Activated T-helper 1 cell treated with anti-CD3 and anti-CD28 coated beads, Interleukin-12 subunit alpha, Interleukin-12 subunit beta, Interleukin-2, Interleukin-4 antibody, amounts not matched to agents 30 ng/mL and 10 ng/mL and 1 ng/mL, durations not matched to agents 14 hours and 24 hours and 36 hours (primary cell): ENCODE measurements around the gene INTS2. TPM values are rescaled to one million over a fixed set of nuclear protein-coding genes. Genes with fewer than 3 reads are reported as not detected.

Experiments
- DNase-seq: peaks from one replicate; pipeline ENCODE4 v3.0.0; 2021; ENCODE audit warnings: low spot score
- H3K27ac Mint-ChIP-seq: one replicate; pipeline ENCODE4 v1.8.0; 2021; ENCODE audit warnings: mild to moderate bottlenecking, mixed read lengths
- H3K27me3 Mint-ChIP-seq: one replicate; pipeline ENCODE4 v1.8.0; 2022; ENCODE audit warnings: mild to moderate bottlenecking, moderate library complexity, mixed read lengths; ENCODE audit not compliant: insufficient read depth
- H3K36me3 Mint-ChIP-seq: one replicate; pipeline ENCODE4 v1.8.0; 2021; ENCODE audit warnings: low read depth, mixed read lengths
- H3K4me1 Mint-ChIP-seq: one replicate; pipeline ENCODE4 v1.8.0; 2021; ENCODE audit warnings: low read depth, mixed read lengths
- H3K4me3 Mint-ChIP-seq: one replicate; pipeline ENCODE4 v1.8.0; 2021; ENCODE audit warnings: mild to moderate bottlenecking, moderate library complexity, mixed read lengths
- H3K9me3 Mint-ChIP-seq: one replicate; pipeline ENCODE4 v1.8.0; 2021; ENCODE audit warnings: mixed read lengths
- intact Hi-C: fragments of 100-400 bp; cut with micrococcal nuclease; formaldehyde crosslinking; loops from one replicate; pipeline ENCODE4 v1.15.1; 2024
- total RNA-seq: library from RNA; stranded (reverse); gene quantifications from 2 replicates; pipeline ENCODE4 v1.2.3, GENCODE V29; 2022

The INTS2 gene, protein sequence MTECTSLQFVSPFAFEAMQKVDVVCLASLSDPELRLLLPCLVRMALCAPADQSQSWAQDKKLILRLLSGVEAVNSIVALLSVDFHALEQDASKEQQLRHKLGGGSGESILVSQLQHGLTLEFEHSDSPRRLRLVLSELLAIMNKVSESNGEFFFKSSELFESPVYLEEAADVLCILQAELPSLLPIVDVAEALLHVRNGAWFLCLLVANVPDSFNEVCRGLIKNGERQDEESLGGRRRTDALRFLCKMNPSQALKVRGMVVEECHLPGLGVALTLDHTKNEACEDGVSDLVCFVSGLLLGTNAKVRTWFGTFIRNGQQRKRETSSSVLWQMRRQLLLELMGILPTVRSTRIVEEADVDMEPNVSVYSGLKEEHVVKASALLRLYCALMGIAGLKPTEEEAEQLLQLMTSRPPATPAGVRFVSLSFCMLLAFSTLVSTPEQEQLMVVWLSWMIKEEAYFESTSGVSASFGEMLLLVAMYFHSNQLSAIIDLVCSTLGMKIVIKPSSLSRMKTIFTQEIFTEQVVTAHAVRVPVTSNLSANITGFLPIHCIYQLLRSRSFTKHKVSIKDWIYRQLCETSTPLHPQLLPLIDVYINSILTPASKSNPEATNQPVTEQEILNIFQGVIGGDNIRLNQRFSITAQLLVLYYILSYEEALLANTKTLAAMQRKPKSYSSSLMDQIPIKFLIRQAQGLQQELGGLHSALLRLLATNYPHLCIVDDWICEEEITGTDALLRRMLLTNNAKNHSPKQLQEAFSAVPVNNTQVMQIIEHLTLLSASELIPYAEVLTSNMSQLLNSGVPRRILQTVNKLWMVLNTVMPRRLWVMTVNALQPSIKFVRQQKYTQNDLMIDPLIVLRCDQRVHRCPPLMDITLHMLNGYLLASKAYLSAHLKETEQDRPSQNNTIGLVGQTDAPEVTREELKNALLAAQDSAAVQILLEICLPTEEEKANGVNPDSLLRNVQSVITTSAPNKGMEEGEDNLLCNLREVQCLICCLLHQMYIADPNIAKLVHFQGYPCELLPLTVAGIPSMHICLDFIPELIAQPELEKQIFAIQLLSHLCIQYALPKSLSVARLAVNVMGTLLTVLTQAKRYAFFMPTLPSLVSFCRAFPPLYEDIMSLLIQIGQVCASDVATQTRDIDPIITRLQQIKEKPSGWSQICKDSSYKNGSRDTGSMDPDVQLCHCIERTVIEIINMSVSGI
- 25.4 and 25.6 TPM in 2 replicates for total RNA-seq

DNA sequence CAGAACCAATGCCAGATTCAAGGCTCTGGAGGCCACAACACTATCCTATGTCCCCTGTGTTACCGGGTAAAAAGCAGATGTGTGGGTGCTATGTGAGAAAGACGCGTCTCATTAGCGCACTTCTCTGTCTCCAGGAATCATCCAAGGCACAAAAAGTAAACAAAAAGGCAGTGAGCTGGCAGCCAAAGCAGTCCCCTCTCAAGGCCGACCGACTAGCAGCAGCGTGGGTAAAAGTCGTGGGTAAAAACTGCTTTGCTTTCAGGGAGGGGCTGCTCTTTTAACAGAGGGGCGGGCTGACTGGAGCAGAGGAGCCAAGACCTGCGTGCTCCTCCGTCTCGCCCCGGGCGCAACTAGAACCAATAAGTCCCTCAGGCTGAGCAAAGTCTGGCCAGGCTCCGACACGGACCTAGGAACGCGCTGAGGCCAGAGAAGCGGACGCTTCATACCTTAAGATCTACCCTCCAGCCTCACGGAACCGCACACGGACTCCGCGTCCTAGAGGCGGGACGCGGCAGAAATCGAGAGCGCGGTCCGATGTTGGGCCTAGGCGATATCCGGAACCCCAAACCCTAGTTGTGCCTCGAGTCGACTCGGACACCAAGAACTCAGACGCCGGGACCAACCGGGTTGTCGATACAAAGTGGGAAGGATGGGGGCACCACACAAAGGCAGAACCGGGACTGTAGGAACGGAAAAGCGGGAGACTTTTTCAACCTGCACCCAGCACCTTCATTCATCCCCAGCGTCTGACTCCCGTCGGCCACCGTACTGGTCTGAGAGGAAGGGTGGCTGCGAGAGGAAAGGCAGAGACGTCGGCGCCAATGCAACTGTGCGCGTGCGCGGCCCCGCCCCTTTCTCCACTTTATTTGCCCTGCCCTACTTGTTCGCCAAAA lies at the start of gene INTS2:
Gene INTS2 (minus strand): TSS at position 775 of the 893 bp plus-strand sequence. CDS start 1,338 bp downstream, outside the sequence.
- intact Hi-C loops, result loop anchor here (1.0 to 5.0 kb wide), 4 partner anchors 50 to 1899 kb away; partner anchors contain the start of genes BRIP1, FTSJ3 and PSMC5
- H3K4me1 Mint-ChIP-seq, result peaks cover 22% of the 10 kb centered on the region
- H3K27me3 Mint-ChIP-seq, result no peaks in the 10 kb centered on the region
- DNase-seq, result peak; percentile 90
- no peaks in the 10 kb centered on the region for H3K9me3 Mint-ChIP-seq
- H3K4me3 Mint-ChIP-seq, result peak within 1 kb of the TSS; percentile 92
- peak within 1 kb of the TSS; percentile 93 for H3K27ac Mint-ChIP-seq
- H3K36me3 Mint-ChIP-seq, result peaks cover 9% of the 10 kb centered on the region

DNA sequence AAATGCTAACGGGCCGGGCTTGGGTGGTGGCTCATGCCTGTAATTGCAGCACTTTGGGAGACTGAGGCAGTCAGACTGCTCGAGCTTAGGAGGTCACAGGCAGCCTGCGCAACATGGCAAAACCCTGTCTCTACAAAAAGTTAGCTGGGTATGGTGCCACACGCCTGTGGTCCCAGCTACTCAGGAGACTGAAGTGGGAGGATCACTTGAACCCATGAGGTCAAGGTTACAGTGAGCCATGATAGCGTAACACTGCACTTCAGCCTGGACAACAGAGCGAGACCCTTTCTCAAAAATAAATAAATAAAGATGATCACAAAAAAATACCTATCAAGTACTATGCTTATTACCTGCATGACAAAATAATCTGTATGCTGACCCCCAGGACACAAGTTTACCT lies 46.3 kb upstream of the INTS2 start:
- Mint-ChIP-seq H3K36me3 (peaks cover 24% of the 10 kb centered on the region), H3K27ac (peak overlapping the region; percentile 1), H3K4me3 (no peak overlapping the region), H3K4me1 (no peaks in the 10 kb centered on the region), H3K9me3 (no peaks in the 10 kb centered on the region), H3K27me3 (no peaks in the 10 kb centered on the region)
- no peak for DNase-seq
- intact Hi-C loops, result no loop called here

DNA sequence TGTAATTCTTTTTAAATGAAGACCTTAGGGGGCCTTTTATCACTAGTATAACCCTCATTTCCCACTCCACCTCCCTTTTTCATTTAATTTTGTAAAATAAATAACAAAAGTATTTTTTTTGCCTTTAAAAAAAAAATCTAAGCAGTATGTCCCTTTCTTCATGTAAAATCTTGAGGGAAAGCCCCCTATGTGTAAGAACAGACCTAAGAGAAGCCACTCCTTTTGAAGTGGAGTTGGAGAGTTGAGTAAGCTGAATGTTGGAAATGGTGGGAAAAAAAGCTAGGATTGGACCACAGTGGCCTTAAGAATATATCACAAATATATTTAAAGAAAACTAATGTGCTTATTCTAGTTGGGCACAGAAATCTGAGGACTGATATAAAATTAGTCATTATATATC lies 44.5 kb upstream of the INTS2 start:
- Mint-ChIP-seq H3K9me3 (no peaks in the 10 kb centered on the region), H3K27ac (no peak overlapping the region), H3K27me3 (no peaks in the 10 kb centered on the region), H3K4me1 (no peaks in the 10 kb centered on the region), H3K36me3 (peaks cover 31% of the 10 kb centered on the region), H3K4me3 (no peak overlapping the region)
- intact Hi-C loops, result no loop called here
- no peak for DNase-seq

DNA sequence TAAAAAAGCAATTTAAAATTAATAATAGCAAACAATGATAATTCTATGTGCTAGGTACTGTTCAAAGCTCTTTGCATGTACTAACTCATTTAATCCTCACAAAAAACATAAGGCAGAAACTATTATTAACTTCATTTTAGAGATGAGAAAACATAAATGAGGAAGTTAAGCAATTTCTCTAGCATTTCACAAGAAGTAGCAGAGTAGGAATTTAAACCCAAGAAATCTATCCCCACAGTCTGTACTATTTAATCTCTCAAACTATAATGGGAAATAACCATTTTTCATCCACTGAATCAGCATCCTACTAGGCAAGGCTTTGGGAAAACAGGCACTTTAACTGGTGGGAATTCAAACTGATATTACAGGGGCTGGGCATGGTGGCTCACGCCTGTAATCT lies 42.2 kb upstream of the INTS2 start:
- no peak overlapping the region for H3K4me3 Mint-ChIP-seq
- H3K27me3 Mint-ChIP-seq, result no peaks in the 10 kb centered on the region
- no peak for DNase-seq
- H3K36me3 Mint-ChIP-seq, result peaks cover 30% of the 10 kb centered on the region
- H3K9me3 Mint-ChIP-seq, result no peaks in the 10 kb centered on the region
- no peaks in the 10 kb centered on the region for H3K4me1 Mint-ChIP-seq
- intact Hi-C loops, result no loop called here
- H3K27ac Mint-ChIP-seq, result no peak overlapping the region

DNA sequence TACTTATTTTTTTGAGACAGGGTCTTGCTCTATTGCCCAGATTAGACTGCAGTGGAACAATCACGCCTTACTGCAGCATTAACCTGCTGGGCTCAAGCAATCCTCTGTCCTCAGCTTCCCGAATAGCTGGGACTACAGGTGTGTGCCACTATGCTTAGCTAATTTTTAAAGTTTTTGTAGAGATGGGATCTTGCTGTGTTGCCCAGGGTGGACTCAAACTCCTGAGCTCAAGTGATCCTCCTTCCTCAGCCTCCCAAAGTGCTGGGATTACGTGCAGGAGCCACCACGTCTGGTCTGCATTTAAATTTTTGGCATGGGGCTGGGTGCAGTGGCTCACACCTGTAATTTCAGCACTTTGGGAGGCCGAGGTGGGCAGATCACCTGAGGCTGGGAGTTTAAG lies 41.0 kb upstream of the INTS2 start:
- H3K36me3 Mint-ChIP-seq, result peaks cover 25% of the 10 kb centered on the region
- H3K9me3 Mint-ChIP-seq, result no peaks in the 10 kb centered on the region
- H3K4me1 Mint-ChIP-seq, result no peaks in the 10 kb centered on the region
- intact Hi-C loops, result no loop called here
- no peak for DNase-seq
- H3K27ac Mint-ChIP-seq, result no peak overlapping the region
- H3K4me3 Mint-ChIP-seq, result no peak overlapping the region
- H3K27me3 Mint-ChIP-seq, result no peaks in the 10 kb centered on the region

DNA sequence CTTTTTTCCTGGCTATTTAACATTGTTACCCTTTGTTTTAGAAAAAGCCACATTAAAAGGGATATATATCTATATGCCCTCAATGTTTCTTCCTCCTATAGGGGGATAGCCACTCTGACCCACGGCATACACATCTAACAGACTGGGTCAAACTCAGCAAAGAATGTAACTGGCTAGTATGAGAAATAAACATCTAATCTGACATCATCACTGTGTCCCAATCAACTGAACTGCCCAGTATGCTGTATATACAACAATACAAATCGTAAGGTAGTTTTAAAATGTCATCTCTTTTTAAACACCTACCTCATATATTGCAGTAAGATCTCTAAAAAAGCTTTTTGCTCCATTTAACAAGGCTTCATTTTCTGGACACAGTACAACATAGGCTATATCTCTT lies 39.9 kb upstream of the INTS2 start:
- no peak overlapping the region for H3K4me3 Mint-ChIP-seq
- H3K4me1 Mint-ChIP-seq, result no peaks in the 10 kb centered on the region
- DNase-seq, result no peak
- H3K27ac Mint-ChIP-seq, result no peak overlapping the region
- intact Hi-C loops, result no loop called here
- no peaks in the 10 kb centered on the region for H3K9me3 Mint-ChIP-seq
- H3K36me3 Mint-ChIP-seq, result peaks cover 28% of the 10 kb centered on the region
- H3K27me3 Mint-ChIP-seq, result no peaks in the 10 kb centered on the region

DNA sequence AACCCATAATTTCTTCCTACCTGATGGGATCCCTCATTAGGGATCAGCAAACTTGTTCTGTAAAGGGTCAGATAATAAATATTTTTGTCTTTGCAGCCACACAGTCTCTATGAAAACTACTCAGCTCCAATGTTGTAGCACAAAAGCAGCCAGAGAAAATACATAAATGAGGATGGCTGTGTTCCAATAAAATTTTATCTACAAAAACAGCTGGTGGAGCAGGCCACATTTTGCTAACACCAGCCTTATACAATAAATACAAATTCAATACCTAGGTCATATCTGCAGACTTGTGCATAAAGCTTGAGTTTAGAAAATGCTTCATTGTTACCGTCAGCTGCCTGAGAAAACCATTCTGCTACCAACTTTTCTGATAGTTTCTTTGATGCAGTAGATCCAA lies 38.4 kb upstream of the INTS2 start:
- Mint-ChIP-seq H3K9me3 (no peaks in the 10 kb centered on the region), H3K36me3 (peaks cover 29% of the 10 kb centered on the region), H3K4me3 (no peak overlapping the region), H3K4me1 (no peaks in the 10 kb centered on the region), H3K27ac (no peak overlapping the region), H3K27me3 (no peaks in the 10 kb centered on the region)
- intact Hi-C loops, result no loop called here
- no peak for DNase-seq

DNA sequence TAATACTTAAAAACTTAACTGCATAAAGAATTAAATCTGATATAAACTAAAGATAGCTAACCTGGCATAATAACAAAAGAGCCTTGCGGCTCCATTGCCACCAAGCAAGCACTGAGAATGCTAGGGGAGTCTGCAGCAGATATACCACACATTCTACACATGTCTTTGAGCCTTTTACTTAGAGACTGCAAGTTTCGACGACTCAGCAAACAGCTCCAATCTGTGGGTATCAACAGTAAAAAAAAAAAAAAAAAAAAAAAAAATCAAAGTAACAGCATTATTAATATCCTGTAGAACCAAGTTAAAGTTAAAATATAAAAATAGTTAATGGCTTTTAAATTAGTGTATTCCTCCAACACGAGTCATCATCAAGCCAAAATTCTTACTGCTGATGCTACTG lies 27.8 kb upstream of the INTS2 start:
- no peaks in the 10 kb centered on the region for H3K9me3 Mint-ChIP-seq
- no peaks in the 10 kb centered on the region for H3K27me3 Mint-ChIP-seq
- no peaks in the 10 kb centered on the region for H3K4me1 Mint-ChIP-seq
- intact Hi-C loops, result no loop called here
- H3K36me3 Mint-ChIP-seq, result peaks cover 24% of the 10 kb centered on the region
- no peak for DNase-seq
- no peak overlapping the region for H3K4me3 Mint-ChIP-seq
- no peak overlapping the region for H3K27ac Mint-ChIP-seq

DNA sequence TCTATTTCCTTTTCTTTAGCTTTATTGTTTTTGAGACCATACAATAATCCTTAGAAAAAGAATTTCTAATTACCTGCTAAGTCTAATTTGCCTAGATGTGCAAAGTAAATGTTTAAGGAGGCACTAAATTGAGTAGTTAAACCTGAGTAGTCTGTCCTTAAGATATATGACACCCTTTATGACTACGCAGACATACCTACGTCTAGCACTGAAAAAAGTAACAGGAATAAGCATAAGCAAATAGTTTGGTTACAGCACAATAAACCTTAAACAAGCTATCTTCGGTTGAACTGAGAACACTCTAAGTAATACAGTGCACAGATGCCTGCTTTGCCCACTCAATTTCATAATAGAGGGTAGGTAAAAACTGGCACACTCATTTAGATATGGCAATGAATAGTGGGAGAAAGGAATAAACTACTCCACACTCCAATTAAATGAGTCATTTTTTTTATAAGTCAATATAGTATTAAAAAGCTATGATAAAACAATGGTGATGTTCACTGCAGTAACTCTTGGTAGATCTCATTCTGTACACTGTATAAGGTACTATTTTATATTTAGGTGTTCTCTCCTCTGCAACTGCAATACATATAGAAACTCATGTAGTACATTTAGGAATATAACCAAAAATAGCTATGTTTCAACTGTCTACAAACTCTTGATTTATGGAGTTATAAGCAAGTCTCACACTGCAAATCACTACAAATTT lies 19.7 kb upstream of the INTS2 start:
- DNase-seq, result no peak
- Mint-ChIP-seq H3K36me3 (peaks cover 26% of the 10 kb centered on the region), H3K9me3 (no peaks in the 10 kb centered on the region), H3K4me3 (no peak overlapping the region), H3K27ac (no peak overlapping the region), H3K4me1 (no peaks in the 10 kb centered on the region), H3K27me3 (no peaks in the 10 kb centered on the region)
- intact Hi-C loops, result loop anchor here (10.0 kb wide), 1 partner anchor 313 kb away; no protein-coding TSS in a partner anchor

DNA sequence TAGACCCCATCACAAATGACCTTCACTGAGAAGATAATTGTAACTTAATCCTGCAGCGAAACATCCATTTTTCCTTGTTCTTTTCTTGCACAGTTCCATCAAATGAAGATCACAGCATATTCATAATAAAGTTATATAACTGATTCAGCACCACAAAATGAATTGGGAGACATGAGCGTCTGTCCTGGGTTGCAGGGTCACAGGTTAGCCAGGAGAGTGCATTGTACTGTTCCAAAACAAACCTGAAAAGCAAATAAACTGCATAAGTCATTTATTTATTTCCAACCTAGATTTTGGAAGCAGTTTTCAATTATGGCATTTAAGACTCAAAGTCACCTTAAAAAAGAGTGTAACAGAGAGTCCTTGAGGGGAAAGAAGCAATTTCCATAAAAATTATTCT lies 18.6 kb upstream of the INTS2 start:
- no peak for DNase-seq
- intact Hi-C loops, result loop anchor here (10.0 kb wide), 1 partner anchor 312 kb away; no protein-coding TSS in a partner anchor
- Mint-ChIP-seq H3K36me3 (peaks cover 24% of the 10 kb centered on the region), H3K27ac (no peak overlapping the region), H3K4me1 (no peaks in the 10 kb centered on the region), H3K27me3 (no peaks in the 10 kb centered on the region), H3K4me3 (no peak overlapping the region), H3K9me3 (no peaks in the 10 kb centered on the region)

DNA sequence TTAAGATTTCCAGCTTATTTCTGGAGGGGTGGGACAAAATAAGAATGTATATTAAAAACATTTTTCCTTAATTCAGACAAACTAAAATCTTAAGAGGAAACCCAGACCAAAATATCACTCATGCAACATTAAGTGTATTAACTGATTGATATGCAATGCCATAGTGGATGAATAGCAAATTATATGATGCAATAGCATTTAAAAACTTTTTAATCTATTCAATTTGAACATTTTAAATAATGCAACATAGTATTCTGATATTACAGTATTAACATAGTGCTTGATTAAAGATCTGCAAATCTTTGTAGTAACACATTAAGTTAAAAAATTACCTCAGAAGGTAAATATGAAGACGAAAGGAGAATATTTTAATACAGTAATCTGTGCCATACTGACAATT lies 15.3 kb upstream of the INTS2 start:
- intact Hi-C loops, result loop anchor here (10.0 kb wide), 1 partner anchor 308 kb away; no protein-coding TSS in a partner anchor
- Mint-ChIP-seq H3K9me3 (no peaks in the 10 kb centered on the region), H3K27me3 (no peaks in the 10 kb centered on the region), H3K4me3 (no peak overlapping the region), H3K27ac (no peak overlapping the region), H3K4me1 (no peaks in the 10 kb centered on the region), H3K36me3 (peaks cover 18% of the 10 kb centered on the region)
- DNase-seq, result no peak
